Naive thymus-derived CD8-positive, alpha-beta T cell (primary cell): ENCODE measurements around the gene ALKBH5. TPM values are rescaled to one million over a fixed set of nuclear protein-coding genes. Genes with fewer than 3 reads are reported as not detected.
A peak's percentile ranks its signal among the peaks of the same experiment; 100 is the strongest.

Source experiments
- ATAC-seq, 2 donors: fragments of 150-1000 bp; cut with Tn5 transposase in 1 of 2; sonication (Bioruptor Pico), chemical (Tn5 transposase) in 1 of 2; 1 replicate in 1 of 2; 2 replicates in 1 of 2; pipeline ENCODE4 v1.10.0; 2021; ENCODE audit warnings: mild to moderate bottlenecking in 2 of 2, moderate library complexity in 2 of 2
- POLR2A ChIA-PET: fragments of 350-600 bp; sonication (Branson Sonifier 250); formaldehyde crosslinking; loops from one replicate; lab custom pipeline; 2021; ENCODE audit warnings: antibody characterized with exemption; lab: Charles Lee
- DNase-seq, 10 donors: peaks; one replicate each; pipeline versions ENCODE4 v3.0.0 to v3.0.0-alpha.2; 2020 to 2022
- H3K27ac Mint-ChIP-seq, 10 donors: one replicate each; pipeline ENCODE4 v1.8.0; 2020 to 2022; ENCODE audit warnings: mild to moderate bottlenecking in 10 of 10, mixed read lengths in 10 of 10, moderate library complexity in 4 of 10, inconsistent platforms in 1 of 10
- H3K27me3 Mint-ChIP-seq, 5 donors: one replicate each; pipeline ENCODE4 v1.8.0; 2021 to 2022; ENCODE audit warnings: mixed read lengths in 5 of 5
- H3K36me3 Mint-ChIP-seq, 3 donors: one replicate each; pipeline ENCODE4 v1.8.0; 2020 to 2022; ENCODE audit warnings: mixed read lengths in 3 of 3, mild to moderate bottlenecking in 2 of 3, inconsistent platforms in 1 of 3
- H3K4me1 Mint-ChIP-seq, 4 donors: one replicate each; pipeline ENCODE4 v1.8.0; 2021 to 2022; ENCODE audit warnings: mixed read lengths in 4 of 4
- H3K4me3 Mint-ChIP-seq, 10 donors: one replicate each; pipeline ENCODE4 v1.8.0; 2020 to 2022; ENCODE audit warnings: mild to moderate bottlenecking in 10 of 10, mixed read lengths in 10 of 10, moderate library complexity in 6 of 10, inconsistent platforms in 1 of 10
- H3K9me3 Mint-ChIP-seq, 9 donors: one replicate each; pipeline ENCODE4 v1.8.0; 2020 to 2022; ENCODE audit warnings: mixed read lengths in 9 of 9, mild to moderate bottlenecking in 3 of 9, inconsistent platforms in 1 of 9, moderate library complexity in 1 of 9
- polyA plus RNA-seq, 3 donors: library from polyadenylated mRNA; unstranded; fragments of 300-500 nt; fragmentation: Illumina TruSeq; gene quantifications; one replicate each; pipeline ENCODE4 v1.2.3, GENCODE V29; 2021
- total RNA-seq, 8 experiments: library from RNA in 2 of 8; stranded (reverse) in 2 of 8; gene quantifications; one replicate each; pipeline ENCODE4 v1.2.3 and lab custom pipeline; 2021 to 2026

Gene ALKBH5
- total and polyA plus RNA-seq, 5 experiments from 2014 or later: 109 to 148 (median 125) TPM

DNA sequence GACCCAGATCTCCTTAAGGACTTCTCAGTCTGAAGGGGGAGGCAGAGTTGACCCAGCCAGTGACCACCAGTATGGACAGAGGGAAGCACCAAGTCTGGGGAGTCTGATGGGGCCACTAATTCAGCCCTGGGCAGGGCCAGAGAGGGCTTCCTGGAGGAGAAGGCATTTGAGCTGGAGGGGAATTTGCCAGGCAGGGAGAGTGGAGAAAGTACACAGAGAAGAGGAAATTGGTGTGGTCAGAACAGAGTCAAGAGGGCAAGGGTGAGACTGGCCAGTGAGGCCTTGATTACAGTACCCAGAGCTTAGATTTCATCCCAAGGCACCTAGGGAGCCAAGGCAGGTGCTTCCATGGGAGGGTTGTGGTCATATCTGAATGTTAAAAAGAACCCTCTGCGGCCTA lies 38.8 kb upstream of the ALKBH5 start:
- ATAC-seq (no peak), DNase-seq (no peak)
- POLR2A ChIA-PET: no interaction called here
- no peak overlapping the region for H3K4me3 Mint-ChIP-seq
- peaks cover 0 to 2% (median 1%) of the 10 kb centered on the region in 5 donors for H3K27me3 Mint-ChIP-seq
- no peaks in the 10 kb centered on the region for H3K36me3 Mint-ChIP-seq
- no peaks in the 10 kb centered on the region for H3K9me3 Mint-ChIP-seq
- H3K4me1 Mint-ChIP-seq: peaks cover 0 to 6% (median 5%) of the 10 kb centered on the region in 4 donors
- peak overlapping the region in 1 of 10 donors; percentile 56 for H3K27ac Mint-ChIP-seq

- Mint-ChIP-seq H3K4me1 (peaks cover 0 to 6% (median 5%) of the 10 kb centered on the region in 4 donors), H3K36me3 (no peaks in the 10 kb centered on the region), H3K9me3 (no peaks in the 10 kb centered on the region), H3K27me3 (peaks cover 0 to 2% (median 1%) of the 10 kb centered on the region in 5 donors), H3K4me3 (no peak overlapping the region), H3K27ac (no peak overlapping the region)
- ATAC-seq: no peak
- DNase-seq: no peak
- POLR2A ChIA-PET: no interaction called here
Measured at GRCh38 chr17:18145811-18146210, 37.8 kb upstream of the ALKBH5 start.

DNA sequence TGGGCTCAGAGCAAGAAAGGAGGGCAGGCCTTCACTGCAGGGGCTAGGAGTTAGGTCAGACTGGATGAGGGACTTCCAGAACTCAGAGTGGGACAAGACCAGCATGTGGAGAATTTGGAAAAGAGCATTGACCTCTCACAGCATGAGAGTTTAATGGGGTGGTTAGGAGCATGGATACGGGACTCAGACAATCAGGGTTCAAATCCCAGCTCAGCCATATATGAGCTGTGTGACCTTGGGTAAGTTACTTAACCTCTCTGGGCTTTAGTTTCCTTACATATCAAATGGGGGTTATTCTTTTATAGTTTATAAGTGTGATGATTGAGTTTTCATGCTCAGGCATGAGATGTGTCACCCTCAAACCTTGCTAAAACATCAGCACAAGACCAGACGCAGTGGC lies 37.4 kb upstream of the ALKBH5 start:
- Mint-ChIP-seq H3K27ac (peak overlapping the region in 1 of 10 donors; percentile 62), H3K4me3 (no peak overlapping the region), H3K27me3 (peaks cover 0 to 2% (median under 1%) of the 10 kb centered on the region in 5 donors), H3K36me3 (no peaks in the 10 kb centered on the region), H3K9me3 (no peaks in the 10 kb centered on the region), H3K4me1 (peaks cover 0 to 3% (median 1%) of the 10 kb centered on the region in 4 donors)
- DNase-seq (no peak), ATAC-seq (no peak)
- POLR2A ChIA-PET: no interaction called here

GRCh38 chr17:18146980-18147379 lies 36.6 kb upstream of the ALKBH5 start:
- peak overlapping the region in 1 of 10 donors; percentile 40 for H3K27ac Mint-ChIP-seq
- no peaks in the 10 kb centered on the region for H3K36me3 Mint-ChIP-seq
- DNase-seq (no peak), ATAC-seq (no peak)
- no peak overlapping the region for H3K4me3 Mint-ChIP-seq
- no peaks in the 10 kb centered on the region for H3K9me3 Mint-ChIP-seq
- no peaks in the 10 kb centered on the region for H3K4me1 Mint-ChIP-seq
- H3K27me3 Mint-ChIP-seq: peaks cover 0 to 2% (median 0%) of the 10 kb centered on the region in 5 donors
- POLR2A ChIA-PET: no interaction called here

DNA sequence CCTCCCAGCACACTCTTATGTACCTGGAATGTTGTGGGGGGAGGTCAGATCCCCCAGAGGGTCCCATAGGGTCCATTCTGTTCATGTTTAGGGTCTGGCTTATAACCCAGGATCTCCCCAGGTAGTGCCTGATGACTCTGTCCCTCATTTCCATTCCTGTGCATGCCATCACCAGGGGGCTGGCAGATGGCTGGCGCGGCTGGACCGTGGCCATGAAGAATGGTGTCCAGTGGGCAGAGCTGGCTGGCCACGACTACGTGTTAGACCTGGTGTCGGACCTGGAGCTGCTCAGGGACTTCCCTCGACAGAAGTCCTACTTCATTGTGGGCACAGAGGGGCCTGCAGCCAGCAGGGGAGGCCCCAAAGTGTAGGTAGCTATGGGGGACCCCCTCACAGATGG lies 35.0 kb upstream of the ALKBH5 start:
- H3K4me3 Mint-ChIP-seq: no peak overlapping the region
- H3K27ac Mint-ChIP-seq: no peak overlapping the region
- no peaks in the 10 kb centered on the region for H3K9me3 Mint-ChIP-seq
- DNase-seq (no peak), ATAC-seq (no peak)
- H3K4me1 Mint-ChIP-seq: peaks cover 3 to 11% (median 7%) of the 10 kb centered on the region in 4 donors
- POLR2A ChIA-PET: no interaction called here
- no peaks in the 10 kb centered on the region for H3K27me3 Mint-ChIP-seq
- no peaks in the 10 kb centered on the region for H3K36me3 Mint-ChIP-seq

DNA sequence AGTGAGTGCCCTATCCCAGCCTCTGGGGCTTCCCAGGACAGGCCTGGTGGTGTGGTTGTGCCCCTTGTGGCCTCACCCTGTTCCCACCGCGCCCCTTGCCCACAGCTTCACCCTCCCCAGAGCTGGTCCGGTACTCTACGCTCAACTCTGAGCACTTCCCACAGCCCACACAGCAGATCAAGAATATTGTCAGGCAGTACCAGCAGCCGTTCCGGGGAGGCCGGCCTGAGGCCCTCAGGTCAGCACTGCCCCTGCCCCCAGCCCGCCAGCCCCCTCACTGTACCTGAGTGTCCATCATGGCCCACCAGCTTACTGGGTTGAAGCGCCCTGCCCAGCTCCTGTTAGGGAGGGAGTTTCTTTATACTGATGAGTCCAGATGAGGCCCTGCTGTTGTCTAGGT lies 32.3 kb upstream of the ALKBH5 start:
- no peak overlapping the region for H3K27ac Mint-ChIP-seq
- peaks cover 3 to 23% (median 12%) of the 10 kb centered on the region in 4 donors for H3K4me1 Mint-ChIP-seq
- POLR2A ChIA-PET: interaction anchor here (4.4 kb wide), 1 partner anchor 33 kb away, joined by 29 read pairs; the partner anchor contains the start of gene ALKBH5
- no peaks in the 10 kb centered on the region for H3K9me3 Mint-ChIP-seq
- H3K4me3 Mint-ChIP-seq: no peak overlapping the region
- H3K36me3 Mint-ChIP-seq: no peaks in the 10 kb centered on the region
- DNase-seq (no peak), ATAC-seq (no peak)
- no peaks in the 10 kb centered on the region for H3K27me3 Mint-ChIP-seq

DNA sequence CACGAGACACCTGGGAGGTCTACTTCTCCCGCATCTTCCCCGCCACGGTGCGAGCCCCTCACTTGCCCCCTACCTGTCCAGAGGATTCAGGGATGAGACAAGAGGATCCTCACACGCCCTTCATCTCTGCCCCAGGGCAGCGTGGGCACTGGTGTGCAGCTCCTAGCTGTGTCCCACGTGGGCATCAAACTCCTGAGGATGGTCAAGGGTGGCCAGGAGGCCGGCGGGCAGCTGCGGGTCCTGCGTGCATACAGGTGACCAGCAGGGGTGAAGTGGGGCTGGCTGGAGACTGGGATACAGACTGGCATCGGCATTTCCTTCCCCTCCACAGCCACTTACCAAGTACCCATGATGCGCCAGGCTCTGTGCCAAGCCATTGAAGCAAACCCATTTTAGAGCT lies 28.4 kb upstream of the ALKBH5 start:
- POLR2A ChIA-PET: interaction anchor here (0.6 to 4.4 kb wide), 3 partner anchors 28 to 817 kb away, joined by 5 to 29 read pairs (median 8); partner anchors contain the start of gene ALKBH5
- no peak for ATAC-seq
- Mint-ChIP-seq H3K36me3 (no peaks in the 10 kb centered on the region), H3K27me3 (no peaks in the 10 kb centered on the region), H3K27ac (peak overlapping the region in 6 of 10 donors; percentile 6 to 86 (median 60)), H3K4me1 (peaks cover 13 to 39% (median 25%) of the 10 kb centered on the region in 4 donors), H3K9me3 (no peaks in the 10 kb centered on the region), H3K4me3 (peak overlapping the region in 1 of 10 donors; percentile 2)
- DNase-seq: no peak

DNA sequence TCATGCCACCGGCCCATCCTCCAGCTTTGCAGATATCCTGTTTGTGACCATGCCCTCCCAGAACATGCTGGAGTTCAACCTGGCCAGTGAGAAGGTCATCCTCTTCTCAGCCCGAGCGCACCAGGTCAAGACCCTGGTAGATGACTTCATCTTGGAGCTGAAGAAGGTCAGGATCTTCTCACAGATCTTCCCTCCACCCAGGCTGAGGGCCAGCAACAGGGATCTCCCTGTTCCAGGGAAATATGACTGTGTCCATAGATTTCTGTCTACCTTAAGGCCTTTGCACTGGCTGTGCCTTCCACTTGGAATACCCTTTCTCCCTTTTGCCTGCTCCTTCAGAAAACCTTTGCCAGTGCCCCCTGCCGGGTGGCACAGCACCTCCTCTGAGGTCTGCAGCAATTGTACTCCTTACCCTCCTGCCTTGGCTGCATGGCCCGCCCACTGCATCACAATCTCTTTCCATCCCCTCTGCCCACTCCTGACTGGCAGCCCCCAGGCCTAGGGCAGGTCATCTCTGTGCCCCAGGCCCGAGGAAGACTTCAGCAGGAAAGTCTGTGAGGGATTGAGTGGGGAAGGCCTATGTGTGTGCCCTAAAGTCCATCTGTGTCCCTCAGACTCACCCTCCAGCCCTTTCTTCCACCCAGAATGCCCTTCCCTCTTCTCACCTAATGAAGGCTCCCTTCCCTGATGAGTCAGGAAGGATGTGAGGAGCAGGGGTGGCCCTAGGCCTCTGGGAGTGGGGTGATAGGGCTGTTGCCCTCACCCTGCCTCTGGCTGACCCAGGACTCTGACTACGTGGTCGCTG lies 27.3 kb upstream of the ALKBH5 start:
- H3K9me3 Mint-ChIP-seq: no peaks in the 10 kb centered on the region

DNA sequence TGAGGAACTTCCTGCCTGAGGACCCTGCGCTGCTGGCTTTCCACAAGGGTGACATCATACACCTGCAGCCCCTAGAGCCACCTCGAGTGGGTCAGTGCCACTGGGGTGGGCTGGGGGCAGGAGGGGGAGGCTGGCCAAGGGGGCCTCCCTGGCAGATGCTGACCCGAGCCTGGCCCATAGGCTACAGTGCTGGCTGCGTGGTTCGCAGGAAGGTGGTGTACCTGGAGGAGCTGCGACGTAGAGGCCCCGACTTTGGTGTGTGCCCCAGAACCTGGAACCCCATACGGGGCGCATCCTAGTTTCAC lies 26.7 kb upstream of the ALKBH5 start:
- POLR2A ChIA-PET: no interaction called here
- Mint-ChIP-seq H3K9me3 (no peaks in the 10 kb centered on the region), H3K27ac (peak overlapping the region in 3 of 10 donors; percentile 75 to 91 (median 86)), H3K4me1 (peaks cover 13 to 39% (median 25%) of the 10 kb centered on the region in 4 donors), H3K27me3 (peaks cover 0 to 3% (median 0%) of the 10 kb centered on the region in 5 donors), H3K36me3 (no peaks in the 10 kb centered on the region), H3K4me3 (no peak overlapping the region)
- no peak for ATAC-seq
- no peak for DNase-seq

More for the DNA sequence above, 27.3 kb upstream of the ALKBH5 start:
- no peak for DNase-seq
- H3K4me1 Mint-ChIP-seq: peaks cover 13 to 39% (median 25%) of the 10 kb centered on the region in 4 donors
- no peaks in the 10 kb centered on the region for H3K36me3 Mint-ChIP-seq
- POLR2A ChIA-PET: interaction anchor here (1.3 kb wide), 1 partner anchor 27 kb away, joined by 5 read pairs; the partner anchor contains the start of gene ALKBH5
- peak overlapping the region in 9 of 10 donors; percentile 15 to 91 (median 73) for H3K27ac Mint-ChIP-seq
- ATAC-seq: no peak
- H3K27me3 Mint-ChIP-seq: no peaks in the 10 kb centered on the region
- peak overlapping the region in 1 of 10 donors; percentile 4 for H3K4me3 Mint-ChIP-seq

- ATAC-seq: no peak
Measured at GRCh38 chr17:18157354-18157985, 26.2 kb upstream of the ALKBH5 start.

DNA sequence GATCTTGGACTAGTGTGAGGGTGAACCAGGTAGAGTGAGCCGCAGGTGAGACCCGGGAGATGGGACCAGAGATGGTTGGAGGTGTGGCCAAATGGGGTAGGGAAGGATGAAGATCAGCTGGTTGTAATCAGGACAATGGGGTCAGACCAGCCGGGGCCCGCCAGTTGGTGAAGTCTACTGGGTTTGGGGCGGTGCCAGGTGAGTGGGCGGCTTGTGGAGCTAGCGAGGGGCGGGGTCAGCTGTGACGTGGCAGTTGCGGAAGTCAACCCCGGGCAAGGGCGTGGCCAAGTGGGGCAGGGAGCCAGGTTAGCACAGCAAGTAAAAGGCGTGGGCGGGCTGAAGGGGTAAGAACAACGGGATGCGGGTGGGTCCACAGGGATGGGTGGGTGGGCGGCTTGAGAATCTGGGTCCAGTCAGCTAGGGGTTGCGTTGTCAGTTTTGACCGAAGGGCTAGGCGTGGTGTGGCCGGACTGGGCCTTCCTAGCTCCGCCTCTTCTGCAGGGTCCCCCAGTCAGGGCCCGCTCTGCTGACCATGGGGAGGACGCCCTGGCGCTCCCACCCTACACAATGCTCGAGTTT lies 25.5 kb upstream of the ALKBH5 start:
- Mint-ChIP-seq H3K36me3 (no peaks in the 10 kb centered on the region), H3K9me3 (no peaks in the 10 kb centered on the region), H3K4me3 (peak overlapping the region; percentile 78 to 92 (median 86)), H3K4me1 (peaks cover 13 to 31% (median 20%) of the 10 kb centered on the region in 4 donors), H3K27ac (peak overlapping the region; percentile 80 to 96 (median 92)), H3K27me3 (peaks cover 0 to 3% (median 0%) of the 10 kb centered on the region in 5 donors)
- POLR2A ChIA-PET: interaction anchor here (0.7 to 1.3 kb wide), 3 partner anchors 18 to 60 kb away, joined by 3 to 20 read pairs (median 3); partner anchors contain the start of gene ALKBH5
- ATAC-seq (peak; percentile 79 to 91), DNase-seq (peak; percentile 87 to 97 (median 92))

More at GRCh38 chr17:18157354-18157985, 26.2 kb upstream of the ALKBH5 start:
- Mint-ChIP-seq H3K27ac (peak overlapping the region in 9 of 10 donors; percentile 80 to 96 (median 92)), H3K4me1 (peaks cover 13 to 37% (median 25%) of the 10 kb centered on the region in 4 donors), H3K36me3 (no peaks in the 10 kb centered on the region), H3K27me3 (peaks cover 0 to 3% (median 0%) of the 10 kb centered on the region in 5 donors), H3K4me3 (peak overlapping the region in 9 of 10 donors; percentile 26 to 92 (median 85)), H3K9me3 (no peaks in the 10 kb centered on the region)
- POLR2A ChIA-PET: interaction anchor here (0.7 to 1.3 kb wide), 3 partner anchors 18 to 60 kb away, joined by 3 to 20 read pairs (median 3); partner anchors contain the start of gene ALKBH5
- DNase-seq: no peak

- POLR2A ChIA-PET: interaction anchor here (1.2 kb wide), 1 partner anchor 23 kb away, joined by 8 read pairs; the partner anchor contains the start of gene ALKBH5
- ATAC-seq: no peak
- H3K9me3 Mint-ChIP-seq: no peaks in the 10 kb centered on the region
- H3K4me3 Mint-ChIP-seq: peak overlapping the region in 8 of 10 donors; percentile 15 to 88 (median 69)
- peak overlapping the region in 3 of 10 donors; percentile 32 to 81 (median 69) for H3K27ac Mint-ChIP-seq
- peaks cover 10 to 21% (median 15%) of the 10 kb centered on the region in 4 donors for H3K4me1 Mint-ChIP-seq
- H3K36me3 Mint-ChIP-seq: no peaks in the 10 kb centered on the region
- no peak for DNase-seq
- peaks cover 0 to 3% (median 0%) of the 10 kb centered on the region in 5 donors for H3K27me3 Mint-ChIP-seq
Measured at GRCh38 chr17:18159551-18160120, 24.0 kb upstream of the ALKBH5 start.
